ENCODE results near the gene RAB11B.
"Not testable (repeated sequence)": the region's sequence is repeated elsewhere in the genome, so short reads cannot be mapped to it uniquely, and the experiment has no call there.

RAB11B gene

GRCh38 chr19:8373867-8374813 is 16.0 kb upstream of the RAB11B start:
- no peak for TF ChIP-seq CTCF (IDR thresholded peaks at IDR 0.05; ENCODE audit: extremely low read depth, insufficient read depth, missing control alignments)
- no peak for DNase-seq (ENCODE audit: low spot score)
- in situ Hi-C loops (cut with MboI; ENCODE audit: low pct_unique_long_range_greater_than_20kb, low sequenced_read_pairs, unreplicated experiment) = no loop called here

- DNase-seq (ENCODE audit: low spot score); in situ Hi-C loops (cut with MboI; ENCODE audit: low pct_unique_long_range_greater_than_20kb, low sequenced_read_pairs, unreplicated experiment): not testable (repeated sequence)
These were observed 14.4 kb upstream of the RAB11B start for GRCh38 chr19:8375766-8376165.

- DNase-seq (ENCODE audit: low spot score); in situ Hi-C loops (cut with MboI; ENCODE audit: low pct_unique_long_range_greater_than_20kb, low sequenced_read_pairs, unreplicated experiment): not testable (repeated sequence)
These were observed 13.7 kb upstream of the RAB11B start for GRCh38 chr19:8376373-8376974.

- no peak for TF ChIP-seq CTCF (IDR thresholded peaks at IDR 0.05; ENCODE audit: extremely low read depth, insufficient read depth, missing control alignments)
- in situ Hi-C loops (cut with MboI; ENCODE audit: low pct_unique_long_range_greater_than_20kb, low sequenced_read_pairs, unreplicated experiment) = no loop called here
- no peak for DNase-seq (ENCODE audit: low spot score)
These were observed 12.6 kb upstream of the RAB11B start for GRCh38 chr19:8377598-8377997.

- in situ Hi-C loops (cut with MboI; ENCODE audit: low pct_unique_long_range_greater_than_20kb, low sequenced_read_pairs, unreplicated experiment); DNase-seq (ENCODE audit: low spot score): not testable (repeated sequence)
These were observed 10.8 kb upstream of the RAB11B start for GRCh38 chr19:8379156-8379891.

GRCh38 chr19:8384569-8384968 is 5.6 kb upstream of the RAB11B start:
- in situ Hi-C loops (cut with MboI; ENCODE audit: low pct_unique_long_range_greater_than_20kb, low sequenced_read_pairs, unreplicated experiment); DNase-seq (ENCODE audit: low spot score): not testable (repeated sequence)

GRCh38 chr19:8385103-8385502 is 5.1 kb upstream of the RAB11B start:
- in situ Hi-C loops (cut with MboI; ENCODE audit: low pct_unique_long_range_greater_than_20kb, low sequenced_read_pairs, unreplicated experiment); DNase-seq (ENCODE audit: low spot score): not testable (repeated sequence)

GRCh38 chr19:8385566-8385965 is 4.6 kb upstream of the RAB11B start:
- DNase-seq (ENCODE audit: low spot score); in situ Hi-C loops (cut with MboI; ENCODE audit: low pct_unique_long_range_greater_than_20kb, low sequenced_read_pairs, unreplicated experiment): not testable (repeated sequence)

GRCh38 chr19:8386419-8386818 is 3.7 kb upstream of the RAB11B start:
- in situ Hi-C loops (cut with MboI; ENCODE audit: low pct_unique_long_range_greater_than_20kb, low sequenced_read_pairs, unreplicated experiment); DNase-seq (ENCODE audit: low spot score): not testable (repeated sequence)

GRCh38 chr19:8386990-8387389 is 3.2 kb upstream of the RAB11B start:
- TF ChIP-seq CTCF (IDR thresholded peaks at IDR 0.05; ENCODE audit: extremely low read depth, insufficient read depth, missing control alignments) = no peak
- in situ Hi-C loops (cut with MboI; ENCODE audit: low pct_unique_long_range_greater_than_20kb, low sequenced_read_pairs, unreplicated experiment) = no loop called here
- no peak for DNase-seq (ENCODE audit: low spot score)
